AG09319 (cell line): ENCODE measurements around the gene ANKRD6.

Experiments used
- DNase-seq: peaks from one replicate; pipeline ENCODE4 v3.0.0-alpha.2; 2010; ENCODE audit warnings: low read depth; ENCODE audit errors: extremely low read depth
- CTCF ChIP-seq: IDR thresholded peaks from 2 replicates; pipeline ENCODE4 v1.5.1; 2011; ENCODE audit warnings: low read depth, mild to moderate bottlenecking, inconsistent platforms, low read length, moderate library complexity

ANKRD6 gene

DNA sequence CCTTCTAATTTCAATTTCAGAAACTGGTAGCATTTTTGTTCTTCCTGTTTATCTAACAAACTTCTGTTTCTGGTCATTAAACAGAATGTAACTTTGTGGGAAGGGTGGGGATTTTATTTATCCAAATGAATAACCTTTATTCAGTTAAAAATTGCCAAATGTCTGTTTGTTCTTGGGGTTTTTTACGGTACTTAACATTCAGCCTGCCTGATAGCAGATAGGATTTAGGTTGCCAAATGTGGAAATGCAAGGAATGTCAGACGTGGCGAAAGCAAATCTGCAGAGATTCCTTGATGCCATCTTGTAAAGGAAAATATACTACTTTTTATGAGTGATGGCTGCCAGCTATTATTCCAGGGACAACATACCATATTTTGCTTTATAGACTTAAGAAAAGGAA is 109.9 kb downstream of the ANKRD6 start:
- TF ChIP-seq CTCF = no peak
- DNase-seq = no peak

- no peak for TF ChIP-seq CTCF
- no peak for DNase-seq
Observed at GRCh38 chr6:89547281-89547680, 114.3 kb downstream of the ANKRD6 start.

- no peak for TF ChIP-seq CTCF
- no peak for DNase-seq
Observed at GRCh38 chr6:89553431-89553830, 120.5 kb downstream of the ANKRD6 start.

DNA sequence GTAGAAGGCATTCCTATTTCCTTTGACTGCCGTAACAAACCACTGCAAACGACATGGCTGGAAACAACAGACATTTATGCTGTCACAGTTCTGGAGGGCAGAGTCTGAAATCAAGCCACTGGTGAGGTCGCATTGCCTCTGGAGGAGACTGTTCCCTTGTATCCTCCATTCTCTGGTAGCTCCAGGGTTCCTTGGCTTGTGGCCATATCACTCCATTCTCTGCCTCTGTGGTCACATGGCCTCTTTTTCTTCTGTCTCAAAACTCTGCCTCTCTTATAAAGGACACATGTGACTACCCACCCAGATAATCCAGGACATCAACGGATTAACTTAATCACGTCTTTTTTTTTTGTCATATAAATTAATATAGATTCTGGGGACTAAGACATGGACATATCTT is 121.2 kb downstream of the ANKRD6 start:
- TF ChIP-seq CTCF = no peak
- DNase-seq = no peak

GRCh38 chr6:89555031-89555430 is 122.1 kb downstream of the ANKRD6 start:
- no peak for TF ChIP-seq CTCF
- no peak for DNase-seq

GRCh38 chr6:89555806-89556205 is 122.9 kb downstream of the ANKRD6 start:
- no peak for TF ChIP-seq CTCF
- no peak for DNase-seq

DNA sequence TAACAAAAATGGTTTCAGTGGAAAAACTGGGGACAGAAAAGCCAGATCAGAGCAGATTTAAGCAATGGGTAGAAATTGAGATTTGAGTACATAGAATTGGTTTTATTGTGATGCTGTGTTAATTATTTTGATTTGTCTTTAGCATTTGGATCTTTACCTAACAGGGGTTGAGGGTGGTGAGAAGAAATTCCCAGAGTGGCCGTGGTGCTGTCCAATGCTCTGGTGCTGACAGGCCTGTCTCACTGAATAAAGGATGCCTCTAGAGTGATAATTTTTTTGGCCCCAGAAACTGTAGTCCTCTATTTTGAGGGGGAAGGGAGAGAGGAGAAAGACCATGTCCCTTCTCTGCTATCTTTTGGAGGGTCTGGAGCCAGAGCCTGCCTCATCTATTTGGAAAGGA is 126.5 kb downstream of the ANKRD6 start:
- no peak for DNase-seq
- TF ChIP-seq CTCF = no peak
